Glutamatergic neuron (in vitro differentiated cells): Measurements from ENCODE around the gene UBE2E1. TPM values are rescaled to one million over a fixed set of nuclear protein-coding genes. Genes with fewer than 3 reads are reported as not detected.

Experiments
- DNase-seq: peaks from one replicate; pipeline ENCODE4 v3.0.0; 2022
- H3K27ac Mint-ChIP-seq: one replicate; pipeline ENCODE4 v1.8.0; 2020; ENCODE audit warnings: mild to moderate bottlenecking, mixed read lengths, inconsistent platforms; ENCODE audit not compliant: unreplicated experiment
- H3K27me3 Mint-ChIP-seq: one replicate; pipeline ENCODE4 v1.8.0; 2020; ENCODE audit warnings: mild to moderate bottlenecking, moderate library complexity, mixed read lengths, inconsistent platforms; ENCODE audit not compliant: unreplicated experiment
- H3K36me3 Mint-ChIP-seq: one replicate; pipeline ENCODE4 v1.8.0; 2020; ENCODE audit warnings: mild to moderate bottlenecking, mixed read lengths, inconsistent platforms; ENCODE audit not compliant: unreplicated experiment
- H3K4me1 Mint-ChIP-seq: one replicate; pipeline ENCODE4 v1.8.0; 2020; ENCODE audit warnings: mild to moderate bottlenecking, low read depth, mixed read lengths, inconsistent platforms; ENCODE audit not compliant: unreplicated experiment
- H3K4me3 Mint-ChIP-seq: one replicate; pipeline ENCODE4 v1.8.0; 2020; ENCODE audit warnings: mild to moderate bottlenecking, mixed read lengths, inconsistent platforms; ENCODE audit not compliant: unreplicated experiment
- H3K9me3 Mint-ChIP-seq: one replicate; pipeline ENCODE4 v1.8.0; 2020; ENCODE audit warnings: mild to moderate bottlenecking, moderate library complexity, mixed read lengths, inconsistent platforms; ENCODE audit not compliant: unreplicated experiment
- long read RNA-seq: library from polyadenylated mRNA; unstranded; transcript quantifications from one replicate; pipeline ENCODE4 v2.0.0, GENCODE V29; 2020; ENCODE audit not compliant: unreplicated experiment
- total RNA-seq: library from RNA; stranded (reverse); fragmentation: NEBNext Ultra II Directional; extraction: Animal tissue kit (Norgen Biotek cat#: 25700); gene quantifications from one replicate; pipeline ENCODE4 v1.2.1, GENCODE V29; 2021; ENCODE audit not compliant: unreplicated experiment
- TF ChIP-seq, protein P1 (sequence below): fragments of 200-600 bp; sonication (generic); IDR thresholded peaks from one replicate; pipeline ENCODE4 v1.5.0; 2021; ENCODE audit not compliant: partially characterized antibody, unreplicated experiment

UBE2E1 gene
- total RNA-seq: 74.2 TPM
- long read RNA-seq: 0 reads

DNA sequence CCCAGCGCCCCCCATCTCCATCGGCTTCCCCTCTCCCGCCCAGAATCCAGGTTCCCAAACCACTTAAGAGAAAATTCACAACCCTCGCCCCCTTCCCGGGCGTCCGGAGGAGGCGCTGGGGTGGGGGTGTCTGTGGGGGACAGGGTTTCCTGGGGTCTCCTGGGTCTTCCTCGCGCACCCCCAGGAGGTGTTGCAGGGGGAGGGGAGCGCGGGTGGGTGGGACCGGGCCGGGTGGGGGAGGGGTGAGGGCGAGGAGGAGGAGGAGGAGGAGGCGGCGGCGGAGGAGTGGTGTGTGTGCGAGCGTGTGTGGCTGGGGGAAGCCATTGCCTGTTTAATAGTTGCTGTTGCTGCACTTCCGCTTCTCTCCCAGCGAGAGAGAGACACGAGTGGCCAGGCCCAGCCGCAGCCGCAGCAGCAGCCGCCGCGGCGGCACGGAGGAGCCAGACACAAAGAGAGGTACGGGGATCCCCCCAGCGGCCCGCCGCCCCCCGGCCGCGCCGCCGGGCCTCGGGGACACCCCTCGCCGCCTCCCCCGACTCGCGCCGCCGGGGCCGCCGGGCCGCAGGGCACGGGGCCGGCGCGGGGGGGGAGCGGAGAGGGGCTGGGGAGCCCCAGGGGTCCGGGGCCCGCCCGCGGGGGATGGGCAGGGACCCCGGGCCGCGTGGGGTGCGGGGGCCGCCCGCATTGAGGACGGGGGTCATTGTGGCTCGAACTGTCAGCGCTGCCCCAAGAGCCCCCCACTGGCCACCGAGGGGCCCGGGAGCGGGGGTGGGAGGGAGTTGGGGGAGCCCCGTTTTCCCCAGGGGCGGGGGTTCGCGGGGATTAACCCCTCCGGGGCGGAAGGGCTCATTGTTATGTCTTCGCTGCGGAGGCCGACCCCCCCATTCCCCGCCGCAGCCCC is at the start of gene UBE2E1:
Gene UBE2E1, plus strand, starts transcription at position 323 of the 901 bp plus-strand sequence. CDS start 1,315 bp downstream, outside the sequence.
- Mint-ChIP-seq H3K36me3 (peaks cover 5% of the 10 kb centered on the region), H3K4me3 (peak within 1 kb of the TSS; percentile 88), H3K27me3 (peaks cover 11% of the 10 kb centered on the region), H3K4me1 (peaks cover 21% of the 10 kb centered on the region), H3K9me3 (peaks cover 12% of the 10 kb centered on the region), H3K27ac (peak within 1 kb of the TSS; percentile 80)
- peak; percentile 68 for DNase-seq
- TF ChIP-seq, protein P1, sequence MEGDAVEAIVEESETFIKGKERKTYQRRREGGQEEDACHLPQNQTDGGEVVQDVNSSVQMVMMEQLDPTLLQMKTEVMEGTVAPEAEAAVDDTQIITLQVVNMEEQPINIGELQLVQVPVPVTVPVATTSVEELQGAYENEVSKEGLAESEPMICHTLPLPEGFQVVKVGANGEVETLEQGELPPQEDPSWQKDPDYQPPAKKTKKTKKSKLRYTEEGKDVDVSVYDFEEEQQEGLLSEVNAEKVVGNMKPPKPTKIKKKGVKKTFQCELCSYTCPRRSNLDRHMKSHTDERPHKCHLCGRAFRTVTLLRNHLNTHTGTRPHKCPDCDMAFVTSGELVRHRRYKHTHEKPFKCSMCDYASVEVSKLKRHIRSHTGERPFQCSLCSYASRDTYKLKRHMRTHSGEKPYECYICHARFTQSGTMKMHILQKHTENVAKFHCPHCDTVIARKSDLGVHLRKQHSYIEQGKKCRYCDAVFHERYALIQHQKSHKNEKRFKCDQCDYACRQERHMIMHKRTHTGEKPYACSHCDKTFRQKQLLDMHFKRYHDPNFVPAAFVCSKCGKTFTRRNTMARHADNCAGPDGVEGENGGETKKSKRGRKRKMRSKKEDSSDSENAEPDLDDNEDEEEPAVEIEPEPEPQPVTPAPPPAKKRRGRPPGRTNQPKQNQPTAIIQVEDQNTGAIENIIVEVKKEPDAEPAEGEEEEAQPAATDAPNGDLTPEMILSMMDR: no peak

GRCh38 chr3:23756206-23756840 is 49.4 kb upstream of the UBE2E1 start:
- H3K36me3 Mint-ChIP-seq: no peaks in the 10 kb centered on the region
- peaks cover 1% of the 10 kb centered on the region for H3K27me3 Mint-ChIP-seq
- H3K27ac Mint-ChIP-seq: no peak overlapping the region
- no peak overlapping the region for H3K4me3 Mint-ChIP-seq
- DNase-seq: no peak
- TF ChIP-seq, protein P1: no peak
- peaks cover 3% of the 10 kb centered on the region for H3K9me3 Mint-ChIP-seq
- H3K4me1 Mint-ChIP-seq: peaks cover 15% of the 10 kb centered on the region

GRCh38 chr3:23758253-23758838 is 47.4 kb upstream of the UBE2E1 start:
- Mint-ChIP-seq H3K9me3 (peaks cover 3% of the 10 kb centered on the region), H3K4me1 (peaks cover 11% of the 10 kb centered on the region), H3K4me3 (no peak overlapping the region), H3K36me3 (no peaks in the 10 kb centered on the region), H3K27ac (no peak overlapping the region), H3K27me3 (peaks cover 1% of the 10 kb centered on the region)
- no peak for DNase-seq
- TF ChIP-seq, protein P1: no peak

DNA sequence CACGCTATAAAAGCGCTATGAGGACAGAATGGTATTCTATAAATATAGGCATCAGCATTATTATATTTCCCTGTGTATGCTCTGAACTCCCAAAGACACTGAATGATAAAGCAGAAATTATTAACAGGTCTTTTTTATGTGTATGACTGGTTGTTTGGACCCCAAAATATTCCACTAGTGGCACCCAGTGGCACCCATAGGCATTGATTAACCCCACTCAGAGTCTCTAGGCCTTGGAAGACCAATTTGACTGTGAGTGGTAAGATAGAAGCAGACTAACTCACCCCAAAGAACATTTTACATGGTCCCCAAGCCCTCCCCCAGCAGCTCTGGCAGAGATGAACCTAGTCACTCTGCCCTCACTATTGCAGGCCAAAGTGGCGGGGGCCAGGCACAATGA is 45.4 kb upstream of the UBE2E1 start:
- Mint-ChIP-seq H3K4me1 (peaks cover 11% of the 10 kb centered on the region), H3K27ac (no peak overlapping the region), H3K27me3 (peaks cover 1% of the 10 kb centered on the region), H3K4me3 (no peak overlapping the region), H3K36me3 (no peaks in the 10 kb centered on the region), H3K9me3 (peaks cover 3% of the 10 kb centered on the region)
- TF ChIP-seq, protein P1: no peak
- no peak for DNase-seq
